Neural cell (in vitro differentiated cells): ENCODE measurements around the gene SPATS2L.

ENCODE experiments used
- EP300 ChIP-seq: fragments of 450-650 bp; conservative IDR thresholded peaks from 2 replicates; pipeline ENCODE4 v1.6.1; 2014; ENCODE audit warnings: antibody characterized with exemption, mild to moderate bottlenecking, moderate library complexity; ENCODE audit not compliant: poor library complexity, severe bottlenecking
- EZH2 ChIP-seq: fragments of 200-600, 300-800 bp; shearing (Covaris generic), sonication (generic); IDR thresholded peaks from 2 replicates; pipeline ENCODE4 v1.6.1; 2014; ENCODE audit warnings: antibody characterized with exemption, low read length, borderline replicate concordance, mild to moderate bottlenecking; ENCODE audit not compliant: insufficient read depth, poor library complexity, severe bottlenecking
- MXI1 ChIP-seq: fragments of 450-650 bp; conservative IDR thresholded peaks from 2 replicates; pipeline ENCODE4 v1.6.1; 2014; ENCODE audit warnings: antibody characterized with exemption, mild to moderate bottlenecking; ENCODE audit not compliant: poor library complexity, severe bottlenecking
- POLR2AphosphoS5 ChIP-seq: IDR thresholded peaks from 2 replicates; pipeline ENCODE4 v1.6.1; 2012
- SMC3 ChIP-seq: fragments of 450-650 bp; conservative IDR thresholded peaks from 2 replicates; pipeline ENCODE4 v1.6.1; 2014; ENCODE audit warnings: antibody characterized with exemption, mild to moderate bottlenecking, moderate library complexity; ENCODE audit not compliant: poor library complexity
- TAF1 ChIP-seq: IDR thresholded peaks from 2 replicates; pipeline ENCODE4 v1.6.1; 2012; ENCODE audit warnings: low read depth
- TF ChIP-seq, protein P1 (sequence below): fragments of 450-650 bp; IDR thresholded peaks from 2 replicates; pipeline ENCODE4 v1.5.1; 2014; ENCODE audit warnings: antibody characterized with exemption, mild to moderate bottlenecking, moderate library complexity; ENCODE audit not compliant: poor library complexity, severe bottlenecking
- TF ChIP-seq, protein P2 (sequence below): IDR thresholded peaks from 2 replicates; pipeline ENCODE4 v1.6.1; 2012; ENCODE audit warnings: borderline replicate concordance

DNA sequence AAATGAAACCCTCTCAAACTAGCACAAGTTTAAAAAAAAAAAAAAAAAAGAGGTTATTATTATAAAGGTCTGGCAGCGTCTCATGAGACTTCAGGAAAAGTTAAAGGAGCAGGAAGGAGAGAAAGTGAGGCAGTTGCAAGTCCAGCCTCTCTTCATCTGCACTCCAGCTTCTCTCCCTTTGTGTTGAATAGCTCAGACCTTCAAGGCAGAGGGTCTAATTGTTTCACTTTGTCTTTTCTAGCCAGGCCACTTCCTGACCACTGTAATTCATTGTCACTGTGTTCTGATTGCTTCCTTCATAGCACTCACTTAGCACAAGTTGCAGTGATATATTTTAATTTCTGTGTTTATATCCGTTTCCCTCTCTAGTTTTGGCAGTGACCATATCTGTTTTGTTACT, 99.9 kb downstream of the SPATS2L start:
- TF ChIP-seq POLR2AphosphoS5 (no peak), EZH2 (no peak), SMC3 (no peak), TAF1 (no peak), MXI1 (no peak), EP300 (no peak)
- TF ChIP-seq, protein P1, sequence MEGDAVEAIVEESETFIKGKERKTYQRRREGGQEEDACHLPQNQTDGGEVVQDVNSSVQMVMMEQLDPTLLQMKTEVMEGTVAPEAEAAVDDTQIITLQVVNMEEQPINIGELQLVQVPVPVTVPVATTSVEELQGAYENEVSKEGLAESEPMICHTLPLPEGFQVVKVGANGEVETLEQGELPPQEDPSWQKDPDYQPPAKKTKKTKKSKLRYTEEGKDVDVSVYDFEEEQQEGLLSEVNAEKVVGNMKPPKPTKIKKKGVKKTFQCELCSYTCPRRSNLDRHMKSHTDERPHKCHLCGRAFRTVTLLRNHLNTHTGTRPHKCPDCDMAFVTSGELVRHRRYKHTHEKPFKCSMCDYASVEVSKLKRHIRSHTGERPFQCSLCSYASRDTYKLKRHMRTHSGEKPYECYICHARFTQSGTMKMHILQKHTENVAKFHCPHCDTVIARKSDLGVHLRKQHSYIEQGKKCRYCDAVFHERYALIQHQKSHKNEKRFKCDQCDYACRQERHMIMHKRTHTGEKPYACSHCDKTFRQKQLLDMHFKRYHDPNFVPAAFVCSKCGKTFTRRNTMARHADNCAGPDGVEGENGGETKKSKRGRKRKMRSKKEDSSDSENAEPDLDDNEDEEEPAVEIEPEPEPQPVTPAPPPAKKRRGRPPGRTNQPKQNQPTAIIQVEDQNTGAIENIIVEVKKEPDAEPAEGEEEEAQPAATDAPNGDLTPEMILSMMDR, result no peak
- TF ChIP-seq, protein P2, sequence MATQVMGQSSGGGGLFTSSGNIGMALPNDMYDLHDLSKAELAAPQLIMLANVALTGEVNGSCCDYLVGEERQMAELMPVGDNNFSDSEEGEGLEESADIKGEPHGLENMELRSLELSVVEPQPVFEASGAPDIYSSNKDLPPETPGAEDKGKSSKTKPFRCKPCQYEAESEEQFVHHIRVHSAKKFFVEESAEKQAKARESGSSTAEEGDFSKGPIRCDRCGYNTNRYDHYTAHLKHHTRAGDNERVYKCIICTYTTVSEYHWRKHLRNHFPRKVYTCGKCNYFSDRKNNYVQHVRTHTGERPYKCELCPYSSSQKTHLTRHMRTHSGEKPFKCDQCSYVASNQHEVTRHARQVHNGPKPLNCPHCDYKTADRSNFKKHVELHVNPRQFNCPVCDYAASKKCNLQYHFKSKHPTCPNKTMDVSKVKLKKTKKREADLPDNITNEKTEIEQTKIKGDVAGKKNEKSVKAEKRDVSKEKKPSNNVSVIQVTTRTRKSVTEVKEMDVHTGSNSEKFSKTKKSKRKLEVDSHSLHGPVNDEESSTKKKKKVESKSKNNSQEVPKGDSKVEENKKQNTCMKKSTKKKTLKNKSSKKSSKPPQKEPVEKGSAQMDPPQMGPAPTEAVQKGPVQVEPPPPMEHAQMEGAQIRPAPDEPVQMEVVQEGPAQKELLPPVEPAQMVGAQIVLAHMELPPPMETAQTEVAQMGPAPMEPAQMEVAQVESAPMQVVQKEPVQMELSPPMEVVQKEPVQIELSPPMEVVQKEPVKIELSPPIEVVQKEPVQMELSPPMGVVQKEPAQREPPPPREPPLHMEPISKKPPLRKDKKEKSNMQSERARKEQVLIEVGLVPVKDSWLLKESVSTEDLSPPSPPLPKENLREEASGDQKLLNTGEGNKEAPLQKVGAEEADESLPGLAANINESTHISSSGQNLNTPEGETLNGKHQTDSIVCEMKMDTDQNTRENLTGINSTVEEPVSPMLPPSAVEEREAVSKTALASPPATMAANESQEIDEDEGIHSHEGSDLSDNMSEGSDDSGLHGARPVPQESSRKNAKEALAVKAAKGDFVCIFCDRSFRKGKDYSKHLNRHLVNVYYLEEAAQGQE, result no peak
